ENCODE data around the gene DHRS7B. TPM values are rescaled to one million over a fixed set of nuclear protein-coding genes. Genes with fewer than 3 reads are reported as not detected.

The DHRS7B gene
- polyA plus RNA-seq, 1 of the 3 experiments (the other 2 are of a cell fraction): 17.8 TPM

GRCh38 chr17:21209511-21210175 is 82.9 kb downstream of the DHRS7B start:
- H3K36me3 ChIP-seq (replicated peaks in 1 of 2; ENCODE audit: control insufficient read depth in 1 of 2, insufficient read depth in 2 of 2, low read length in 1 of 2): peaks cover 20 to 23% of the 10 kb centered on the region in 2 experiments
- H3K4me3 ChIP-seq (ENCODE audit: low read depth in 2 of 2, low read length in 1 of 2): no peak overlapping the region
- DNase-seq: no peak
- WGBS (ENCODE audit: low lambda C conversion rate): 97% methylated on average over 13 of the region's 17 CpGs
- peaks cover 93% of the 10 kb centered on the region for H3K79me2 ChIP-seq (ENCODE audit: insufficient read depth)
- no peak overlapping the region for H3K4me2 ChIP-seq
- H3K27ac ChIP-seq (ENCODE audit: low read depth in 2 of 2, low read length in 1 of 2): no peak overlapping the region
- H4K20me1 ChIP-seq (ENCODE audit: insufficient read depth): peaks cover 78% of the 10 kb centered on the region
- H3K9ac ChIP-seq: no peak overlapping the region
- POLR2A ChIA-PET: no interaction called here
- H2AFZ ChIP-seq (ENCODE audit: low read depth): no peak overlapping the region
- no peak for TF ChIP-seq FOXM1 (IDR thresholded peaks at IDR 0.05; ENCODE audit: low read depth)
- TF ChIP-seq EP300 (IDR thresholded peaks at IDR 0.05; ENCODE audit: borderline replicate concordance in 1 of 2, low read depth in 1 of 2, low read length in 1 of 2): no peak
- no peak for TF ChIP-seq ELF1 (IDR thresholded peaks at IDR 0.05)
- no peak for TF ChIP-seq ZBTB33 (IDR thresholded peaks at IDR 0.05; ENCODE audit: borderline replicate concordance, low read depth)
- TF ChIP-seq NRF1 (IDR thresholded peaks at IDR 0.05; ENCODE audit: low read depth, low read length): no peak
- TF ChIP-seq GATA2 (CRISPR knock-in tag; IDR thresholded peaks at IDR 0.05): no peak
- no peak for TF ChIP-seq NFIC (IDR thresholded peaks at IDR 0.05; ENCODE audit: borderline replicate concordance)
- no peak for TF ChIP-seq SMC3 (IDR thresholded peaks at IDR 0.05; ENCODE audit: low read depth, low read length)
- no peak for TF ChIP-seq SIN3A (IDR thresholded peaks at IDR 0.05; ENCODE audit: borderline replicate concordance, low read depth, low read length)
- no peak for TF ChIP-seq IRF3 (IDR thresholded peaks at IDR 0.05; ENCODE audit: low read depth, low read length)
- TF ChIP-seq JUND (IDR thresholded peaks at IDR 0.05): no peak
- no peak for TF ChIP-seq FOSL2 (IDR thresholded peaks at IDR 0.05; ENCODE audit: borderline replicate concordance, low read depth)
- TF ChIP-seq YY1 (IDR thresholded peaks at IDR 0.05; ENCODE audit: low read depth): no peak
- no peak for TF ChIP-seq FOXJ3 (CRISPR knock-in tag; IDR thresholded peaks at IDR 0.05)
- no peak for TF ChIP-seq REST (IDR thresholded peaks at IDR 0.05; ENCODE audit: low read depth, low read length)
- no peaks in the 10 kb centered on the region for H3K9me2 ChIP-seq
- H3K27me3 ChIP-seq (ENCODE audit: insufficient read depth): no peaks in the 10 kb centered on the region
- peaks cover 10 to 19% of the 10 kb centered on the region in 2 experiments; a peak in 2 of 4 replicates for H3K4me1 ChIP-seq (ENCODE audit: control insufficient read depth in 1 of 2, insufficient read depth in 2 of 2, low read depth in 1 of 2, low read length in 1 of 2)
- CTCF ChIA-PET: interaction anchor here (0.7 kb wide), 1 partner anchor 91 kb away, joined by 3 read pairs; no protein-coding TSS in a partner anchor
- H3K9me3 ChIP-seq: no peaks in the 10 kb centered on the region
- H3F3A ChIP-seq (replicated peaks; ENCODE audit: insufficient read depth): no peaks in the 10 kb centered on the region

All from SK-N-SH (cell line).